Cardiac muscle cell (in vitro differentiated cells and primary cell): ENCODE data around the gene CDH16. TPM values are rescaled to one million over a fixed set of nuclear protein-coding genes. Genes with fewer than 3 reads are reported as not detected.

Experiments
- DNase-seq, 2 donors: peaks; one replicate each; pipeline versions ENCODE4 v3.0.0 to v3.0.0-alpha.2; 2010 to 2017; ENCODE audit warnings: low read depth in 1 of 2, low spot score in 1 of 2
- H3K27ac ChIP-seq: fragments of 200-600 bp; sonication (generic); 2 replicates; pipeline ENCODE4 v1.5.1; 2016
- H3K27me3 ChIP-seq: fragments of 200-600 bp; sonication (generic); 2 replicates; pipeline ENCODE4 v1.6.0; 2016; ENCODE audit warnings: control low read depth
- H3K36me3 ChIP-seq: fragments of 200-600 bp; sonication (generic); 2 replicates; pipeline ENCODE4 v1.5.1; 2016; ENCODE audit warnings: control low read depth
- H3K4me1 ChIP-seq: fragments of 200-600 bp; sonication (generic); 2 replicates; pipeline ENCODE4 v1.8.1; 2017; ENCODE audit warnings: low read depth, mild to moderate bottlenecking, mixed run types
- H3K4me3 ChIP-seq: fragments of 200-600 bp; sonication (generic); 2 replicates; pipeline ENCODE4 v1.5.1; 2016; ENCODE audit warnings: mild to moderate bottlenecking
- H3K9me3 ChIP-seq: fragments of 200-600 bp; sonication (generic); 2 replicates; pipeline ENCODE4 v1.5.1; 2017; ENCODE audit warnings: low read depth, mild to moderate bottlenecking, control low read depth
- CTCF ChIP-seq: IDR thresholded peaks from 2 replicates; pipeline ENCODE4 v1.5.1; 2012; ENCODE audit warnings: low read depth, mild to moderate bottlenecking, low read length
- polyA plus RNA-seq: library from polyadenylated mRNA; unstranded; fragments of >200 nt; fragmentation: Nextera tagmentation; extraction: Ambion mirVana; gene quantifications from 2 replicates; pipeline ENCODE4 v1.2.1, GENCODE V29; 2016
- total RNA-seq: library from RNA; depleted of rRNA; stranded (reverse); fragments of >200 nt; gene quantifications from 2 replicates; pipeline ENCODE4 v1.2.3, GENCODE V29; 2016

Gene CDH16
- total and polyA plus RNA-seq, 2 experiments from 2014 or later = 4.4 TPM; not detected in 1

GRCh38 chr16:66910175-66910940, 8.3 kb downstream of the CDH16 start:
- Histone ChIP-seq H3K4me3 (no peak overlapping the region), H3K27me3 (no peaks in the 10 kb centered on the region), H3K4me1 (peaks cover 19% of the 10 kb centered on the region), H3K9me3 (no peaks in the 10 kb centered on the region), H3K36me3 (no peaks in the 10 kb centered on the region), H3K27ac (no peak overlapping the region)
- no peak for DNase-seq
- no peak for TF ChIP-seq CTCF

- Histone ChIP-seq H3K4me1 (peaks cover 31% of the 10 kb centered on the region), H3K4me3 (no peak overlapping the region), H3K36me3 (no peaks in the 10 kb centered on the region), H3K9me3 (no peaks in the 10 kb centered on the region), H3K27ac (no peak overlapping the region), H3K27me3 (no peaks in the 10 kb centered on the region)
- DNase-seq = no peak
- no peak for TF ChIP-seq CTCF
Observed at GRCh38 chr16:66908762-66909559, 9.7 kb downstream of the CDH16 start.

GRCh38 chr16:66908116-66908515, 10.6 kb downstream of the CDH16 start:
- peak overlapping the region; percentile 21 for H3K27ac ChIP-seq
- no peaks in the 10 kb centered on the region for H3K27me3 ChIP-seq
- no peaks in the 10 kb centered on the region for H3K36me3 ChIP-seq
- no peak overlapping the region for H3K4me3 ChIP-seq
- DNase-seq = no peak
- no peaks in the 10 kb centered on the region for H3K9me3 ChIP-seq
- peaks cover 39% of the 10 kb centered on the region for H3K4me1 ChIP-seq
- no peak for TF ChIP-seq CTCF

- no peak for TF ChIP-seq CTCF
- Histone ChIP-seq H3K9me3 (no peaks in the 10 kb centered on the region), H3K4me3 (no peak overlapping the region), H3K36me3 (no peaks in the 10 kb centered on the region), H3K27ac (peak overlapping the region; percentile 100), H3K27me3 (no peaks in the 10 kb centered on the region), H3K4me1 (peaks cover 45% of the 10 kb centered on the region)
- no peak for DNase-seq
Observed at GRCh38 chr16:66906916-66907836, 11.5 kb downstream of the CDH16 start.
